PFSK-1 (cell line): Measurements from ENCODE around the gene YBX3.

Experiments used
- FOXP2 ChIP-seq: optimal IDR thresholded peaks from 2 replicates; pipeline ENCODE3; 2011; ENCODE audit warnings: borderline replicate concordance, control low read depth, inconsistent platforms; ENCODE audit not compliant: insufficient read depth; ENCODE audit errors: extremely low read length, extremely low read depth
- POLR2AphosphoS5 ChIP-seq: IDR thresholded peaks from 2 replicates; pipeline ENCODE4 v1.6.1; 2012; ENCODE audit warnings: low read depth, mild to moderate bottlenecking, control low read depth, low read length, moderate library complexity
- REST ChIP-seq, 2 experiments: IDR thresholded peaks; 2 replicates each; pipeline versions ENCODE4 v1.6.1 to v1.8.0; 2011 to 2012; ENCODE audit warnings: low read depth in 2 of 2, low read length in 2 of 2, control low read depth in 1 of 2, inconsistent platforms in 1 of 2, mild to moderate bottlenecking in 1 of 2, moderate library complexity in 1 of 2; ENCODE audit not compliant: insufficient read depth in 1 of 2
- SIN3A ChIP-seq: IDR thresholded peaks from 2 replicates; pipeline ENCODE4 v1.6.1; 2012; ENCODE audit warnings: mild to moderate bottlenecking, low read length, moderate library complexity, borderline replicate concordance; ENCODE audit not compliant: insufficient read depth
- TAF1 ChIP-seq: IDR thresholded peaks from 2 replicates; pipeline ENCODE4 v1.6.1; 2012; ENCODE audit warnings: low read length, control low read depth, borderline replicate concordance; ENCODE audit not compliant: insufficient read depth

The YBX3 gene

GRCh38 chr12:10753059-10753458 lies 29.9 kb upstream of the YBX3 start:
- TF ChIP-seq FOXP2 (no peak), TAF1 (no peak), SIN3A (no peak)

GRCh38 chr12:10750385-10750727 lies 27.2 kb upstream of the YBX3 start:
- TF ChIP-seq FOXP2 (no peak), REST (IDR thresholded peaks at IDR 0.05; ENCODE audit: insufficient read depth in 1 of 2, low read depth in 2 of 2, low read length in 2 of 2) (no peak), TAF1 (no peak), SIN3A (no peak), POLR2AphosphoS5 (no peak)

GRCh38 chr12:10749700-10750384 lies 26.7 kb upstream of the YBX3 start:
- TF ChIP-seq FOXP2 = peak; percentile 62
- no peak for TF ChIP-seq POLR2AphosphoS5
- no peak for TF ChIP-seq SIN3A
- no peak for TF ChIP-seq REST (IDR thresholded peaks at IDR 0.05; ENCODE audit: insufficient read depth in 1 of 2, low read depth in 2 of 2, low read length in 2 of 2)

- TF ChIP-seq SIN3A (no peak), TAF1 (no peak), FOXP2 (no peak), POLR2AphosphoS5 (no peak), REST (IDR thresholded peaks at IDR 0.05; ENCODE audit: insufficient read depth in 1 of 2, low read depth in 2 of 2, low read length in 2 of 2) (no peak)
These were observed 24.6 kb upstream of the YBX3 start for GRCh38 chr12:10747730-10748129.

- TF ChIP-seq TAF1 (no peak), SIN3A (no peak), FOXP2 (no peak), POLR2AphosphoS5 (no peak), REST (IDR thresholded peaks at IDR 0.05; ENCODE audit: insufficient read depth in 1 of 2, low read depth in 2 of 2, low read length in 2 of 2) (no peak)
These were observed 18.7 kb upstream of the YBX3 start for GRCh38 chr12:10741845-10742244.
